ENCODE data around the gene ZNF792.

Gene ZNF792

DNA sequence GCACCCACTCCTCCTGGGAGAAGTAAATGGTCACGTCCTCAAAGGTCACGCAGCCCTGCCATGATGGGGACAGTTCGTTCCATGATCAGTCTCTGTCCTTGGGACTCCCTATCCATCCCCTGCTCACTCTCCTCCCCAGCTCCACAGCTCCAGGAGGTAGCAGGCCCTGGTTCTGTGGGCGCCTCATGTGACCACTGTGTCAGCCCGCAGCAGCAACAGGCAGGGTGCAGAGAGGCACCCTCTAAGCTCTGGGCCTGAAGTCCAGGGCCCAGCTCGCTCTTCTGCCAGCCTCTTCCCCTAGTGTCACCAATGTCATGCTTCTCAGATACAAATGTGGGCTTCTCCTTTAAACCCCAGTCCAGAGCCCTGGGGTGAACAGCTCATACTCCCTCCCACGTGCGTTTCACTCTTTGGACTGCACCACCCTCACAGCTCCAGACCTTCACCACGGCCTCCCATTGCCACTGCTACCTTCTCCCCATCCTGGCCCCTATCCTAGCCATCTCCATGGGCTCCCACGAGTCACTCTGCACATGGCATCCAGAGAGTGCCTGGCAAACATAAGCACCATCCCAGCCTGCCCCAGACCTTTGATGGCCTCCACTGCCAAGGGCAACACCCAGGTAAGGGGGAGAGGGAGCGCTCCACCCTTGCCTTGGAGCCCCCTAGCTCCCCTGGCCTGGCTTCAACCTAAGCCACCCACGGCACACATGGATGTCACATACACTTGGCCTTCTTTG is 2.9 kb downstream of the ZNF792 start:
- no peak for DNase-seq (ENCODE audit: low read depth)
- H3K4me3 ChIP-seq (ENCODE audit: low read depth, low read length) = no peak overlapping the region
- TF ChIP-seq, protein P1, sequence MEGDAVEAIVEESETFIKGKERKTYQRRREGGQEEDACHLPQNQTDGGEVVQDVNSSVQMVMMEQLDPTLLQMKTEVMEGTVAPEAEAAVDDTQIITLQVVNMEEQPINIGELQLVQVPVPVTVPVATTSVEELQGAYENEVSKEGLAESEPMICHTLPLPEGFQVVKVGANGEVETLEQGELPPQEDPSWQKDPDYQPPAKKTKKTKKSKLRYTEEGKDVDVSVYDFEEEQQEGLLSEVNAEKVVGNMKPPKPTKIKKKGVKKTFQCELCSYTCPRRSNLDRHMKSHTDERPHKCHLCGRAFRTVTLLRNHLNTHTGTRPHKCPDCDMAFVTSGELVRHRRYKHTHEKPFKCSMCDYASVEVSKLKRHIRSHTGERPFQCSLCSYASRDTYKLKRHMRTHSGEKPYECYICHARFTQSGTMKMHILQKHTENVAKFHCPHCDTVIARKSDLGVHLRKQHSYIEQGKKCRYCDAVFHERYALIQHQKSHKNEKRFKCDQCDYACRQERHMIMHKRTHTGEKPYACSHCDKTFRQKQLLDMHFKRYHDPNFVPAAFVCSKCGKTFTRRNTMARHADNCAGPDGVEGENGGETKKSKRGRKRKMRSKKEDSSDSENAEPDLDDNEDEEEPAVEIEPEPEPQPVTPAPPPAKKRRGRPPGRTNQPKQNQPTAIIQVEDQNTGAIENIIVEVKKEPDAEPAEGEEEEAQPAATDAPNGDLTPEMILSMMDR (IDR thresholded peaks at IDR 0.05; ENCODE audit: low read depth, low read length) = no peak
- no peak for TF ChIP-seq MYC (IDR thresholded peaks at IDR 0.05; ENCODE audit: low read depth, low read length)
- TF ChIP-seq, protein P2, sequence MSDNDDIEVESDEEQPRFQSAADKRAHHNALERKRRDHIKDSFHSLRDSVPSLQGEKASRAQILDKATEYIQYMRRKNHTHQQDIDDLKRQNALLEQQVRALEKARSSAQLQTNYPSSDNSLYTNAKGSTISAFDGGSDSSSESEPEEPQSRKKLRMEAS (IDR thresholded peaks at IDR 0.05; ENCODE audit: low read depth, low read length) = no peak
- no peak for TF ChIP-seq POLR2A (IDR thresholded peaks at IDR 0.05; ENCODE audit: extremely low read depth, insufficient read length)

DNA sequence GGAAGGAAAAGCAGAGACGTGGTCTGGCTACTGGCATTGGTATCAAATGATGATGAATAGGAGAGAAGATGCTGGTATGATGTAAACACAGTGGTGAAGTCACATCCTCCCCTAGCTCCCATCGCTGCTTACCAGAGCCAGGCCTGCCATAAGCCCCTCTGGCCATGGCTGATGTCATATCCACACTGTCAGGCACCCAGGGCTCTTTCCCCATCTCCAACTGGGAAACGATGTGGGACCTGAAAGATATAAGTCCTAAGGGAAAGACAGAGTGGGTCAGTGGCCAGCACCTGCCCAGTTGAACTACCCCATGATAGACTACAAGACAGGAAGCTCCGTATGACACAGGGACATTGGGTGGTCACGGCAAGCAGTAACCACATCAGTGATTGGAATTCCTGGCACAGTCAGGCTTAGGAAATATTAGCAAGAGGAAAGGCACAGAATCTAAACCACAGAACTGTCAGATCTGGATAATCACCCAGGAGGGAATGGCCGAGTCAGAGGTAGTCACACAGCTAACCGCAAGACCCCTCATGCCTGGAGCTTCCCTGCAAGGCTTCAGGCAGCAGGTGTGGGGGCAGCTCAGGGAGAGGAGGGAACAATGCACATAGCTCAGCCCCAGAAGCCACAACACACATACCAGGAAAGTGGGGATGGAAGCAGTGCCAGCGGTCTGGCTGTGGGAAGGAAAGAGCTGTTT is 3.8 kb downstream of the ZNF792 start:
- no peak overlapping the region for H3K4me3 ChIP-seq (ENCODE audit: low read depth, low read length)
- no peak for DNase-seq (ENCODE audit: low read depth)
- TF ChIP-seq, protein P1 (IDR thresholded peaks at IDR 0.05; ENCODE audit: low read depth, low read length) = no peak

DNA sequence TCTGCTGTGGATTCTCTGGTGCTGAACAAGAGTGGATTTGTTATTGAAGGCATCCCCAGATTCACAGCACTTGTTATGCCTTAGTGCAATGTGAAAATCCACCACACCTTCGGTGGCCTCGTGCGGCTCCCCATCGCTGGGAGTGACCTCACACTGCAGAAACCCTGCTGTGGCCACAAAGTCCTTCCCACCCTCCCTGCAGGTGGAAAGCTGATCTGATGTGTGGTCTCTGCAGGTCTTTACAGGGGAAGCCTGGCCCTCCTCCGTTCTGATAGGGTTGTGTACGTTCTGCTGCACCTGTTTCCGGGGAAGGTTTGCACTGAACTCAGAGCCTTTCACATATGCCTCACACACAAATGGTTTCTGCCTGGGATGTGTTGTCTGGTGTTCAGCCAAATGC is 5.0 kb downstream of the ZNF792 start:
- no peak overlapping the region for H3K4me3 ChIP-seq (ENCODE audit: low read depth, low read length)
- no peak for TF ChIP-seq MYC (IDR thresholded peaks at IDR 0.05; ENCODE audit: low read depth, low read length)
- no peak for DNase-seq (ENCODE audit: low read depth)

DNA sequence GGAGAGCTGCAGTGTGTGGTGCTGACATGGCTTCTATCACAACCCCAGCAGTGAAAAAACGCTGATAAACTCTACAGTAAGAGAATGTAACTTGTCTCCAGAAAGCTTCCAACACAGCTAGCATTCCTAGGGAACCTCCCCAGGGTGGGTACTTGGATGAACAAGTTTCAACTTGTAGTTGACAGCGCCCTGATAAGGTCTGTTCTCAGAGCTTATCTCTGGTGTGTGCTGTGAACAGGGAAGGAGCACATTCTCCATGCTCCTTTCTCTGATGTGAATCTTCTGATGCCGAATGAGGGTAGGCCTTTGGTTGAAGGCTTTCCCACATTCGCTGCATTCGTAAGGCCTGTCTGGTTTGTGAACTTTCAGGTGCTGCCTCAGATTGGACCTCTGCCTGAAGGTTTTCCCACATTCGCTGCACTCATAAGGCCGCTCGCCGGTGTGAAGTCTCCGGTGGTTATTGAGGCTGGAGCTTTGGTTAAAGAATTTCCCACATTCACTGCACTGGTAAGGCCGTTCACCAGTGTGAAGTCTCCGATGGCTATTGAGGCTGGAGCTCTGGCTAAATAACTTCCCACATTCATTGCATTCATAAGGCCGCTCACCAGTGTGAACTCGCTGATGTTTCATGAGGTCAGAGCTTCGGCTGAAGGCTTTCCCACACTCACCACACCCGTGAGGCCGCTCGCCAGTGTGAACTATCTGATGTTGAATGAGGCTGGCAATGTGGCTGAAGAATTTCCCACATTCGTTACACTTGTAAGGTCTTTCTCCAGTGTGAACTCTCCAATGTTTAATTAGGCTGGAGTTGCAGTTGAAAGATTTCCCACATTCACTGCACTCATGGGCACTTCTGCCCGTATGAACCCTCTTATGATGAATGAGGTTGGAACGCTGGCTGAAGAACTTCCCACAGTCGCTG is 5.9 kb downstream of the ZNF792 start:
- no peak overlapping the region for H3K4me3 ChIP-seq (ENCODE audit: low read depth, low read length)
- DNase-seq (ENCODE audit: low read depth) = no peak
- TF ChIP-seq POLR2A (IDR thresholded peaks at IDR 0.05; ENCODE audit: extremely low read depth, insufficient read length) (no peak), MYC (IDR thresholded peaks at IDR 0.05; ENCODE audit: low read depth, low read length) (no peak)
- TF ChIP-seq, protein P2 (IDR thresholded peaks at IDR 0.05; ENCODE audit: low read depth, low read length) = no peak
- TF ChIP-seq, protein P1 (IDR thresholded peaks at IDR 0.05; ENCODE audit: low read depth, low read length) = no peak

DNA sequence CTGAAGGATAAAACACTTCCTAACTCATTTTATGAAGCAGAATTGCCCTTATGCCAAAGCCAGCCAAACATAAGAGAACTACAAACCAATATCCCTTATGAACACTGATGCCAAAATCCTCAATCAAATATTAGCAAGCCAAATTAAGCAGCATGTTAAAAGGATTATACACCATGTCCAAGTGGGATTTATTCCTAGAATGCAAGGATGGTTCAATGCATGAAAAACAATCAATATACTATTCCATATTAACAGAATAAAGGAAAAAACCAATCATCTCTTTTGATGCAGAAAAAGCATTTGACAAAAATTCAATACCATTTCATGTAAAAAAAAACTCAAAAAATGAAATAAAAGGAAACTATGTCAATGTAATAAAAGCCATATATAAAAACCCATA is 10.9 kb downstream of the ZNF792 start:
- TF ChIP-seq POLR2A (IDR thresholded peaks at IDR 0.05; ENCODE audit: extremely low read depth, insufficient read length) = no peak
- TF ChIP-seq, protein P1 (IDR thresholded peaks at IDR 0.05; ENCODE audit: low read depth, low read length) = no peak
- TF ChIP-seq MYC (IDR thresholded peaks at IDR 0.05; ENCODE audit: low read depth, low read length) = no peak
- H3K4me3 ChIP-seq (ENCODE audit: low read depth, low read length) = no peak overlapping the region
- DNase-seq (ENCODE audit: low read depth) = no peak

DNA sequence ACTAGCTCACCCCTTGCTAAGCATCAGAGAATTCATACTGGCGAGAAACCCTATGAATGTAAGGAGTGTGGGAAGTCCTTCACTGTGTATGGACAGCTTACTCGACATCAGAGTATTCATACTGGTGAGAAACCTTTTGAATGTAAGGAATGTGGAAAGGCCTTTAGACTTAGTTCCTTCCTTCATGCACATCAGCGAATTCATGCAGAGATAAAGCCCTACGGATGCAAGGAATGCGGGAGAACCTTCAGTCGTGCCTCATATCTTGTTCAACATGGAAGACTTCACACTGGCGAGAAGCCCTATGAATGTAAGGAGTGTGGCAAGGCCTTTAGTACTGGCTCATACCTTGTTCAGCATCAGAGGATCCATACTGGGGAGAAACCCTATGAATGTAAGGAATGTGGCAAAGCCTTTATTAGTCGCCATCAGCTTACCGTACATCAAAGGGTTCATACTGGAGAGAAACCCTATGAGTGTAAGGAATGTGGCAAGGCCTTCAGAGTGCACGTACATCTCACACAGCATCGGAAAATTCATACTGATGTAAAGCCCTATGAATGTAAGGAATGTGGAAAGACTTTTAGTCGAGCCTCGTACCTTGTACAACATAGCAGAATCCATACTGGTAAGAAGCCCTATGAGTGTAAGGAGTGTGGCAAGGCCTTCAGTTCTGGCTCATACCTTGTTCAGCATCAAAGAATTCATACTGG is 20.0 kb downstream of the ZNF792 start:
- no peak overlapping the region for H3K4me3 ChIP-seq (ENCODE audit: low read depth, low read length)
- TF ChIP-seq, protein P1 (IDR thresholded peaks at IDR 0.05; ENCODE audit: low read depth, low read length) = no peak
- no peak for TF ChIP-seq MYC (IDR thresholded peaks at IDR 0.05; ENCODE audit: low read depth, low read length)
- TF ChIP-seq POLR2A (IDR thresholded peaks at IDR 0.05; ENCODE audit: extremely low read depth, insufficient read length) = no peak
- TF ChIP-seq, protein P2 (IDR thresholded peaks at IDR 0.05; ENCODE audit: low read depth, low read length) = no peak
- DNase-seq (ENCODE audit: low read depth) = no peak
